ENCODE results near the gene SLC19A2.

DNA sequence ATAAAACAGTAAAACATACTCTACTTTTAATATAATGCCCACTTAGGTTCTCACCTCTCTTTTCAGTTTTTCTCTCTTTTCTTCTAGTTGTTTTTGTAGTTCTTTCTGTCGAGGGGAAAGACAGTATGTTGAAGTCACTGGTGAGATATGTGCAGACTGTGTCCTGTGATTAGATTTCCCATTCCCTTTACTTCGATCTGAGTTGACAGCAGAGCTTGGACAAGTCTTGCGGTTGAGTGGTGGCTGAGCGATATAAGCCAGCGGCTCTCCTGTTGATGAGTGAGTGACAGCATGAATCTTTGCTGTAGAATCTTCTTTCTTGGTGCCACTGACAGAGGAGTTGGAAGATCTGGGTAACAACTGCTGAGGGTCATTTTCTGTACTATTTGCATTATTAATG lies 64.4 kb downstream of the SLC19A2 start:
- TF ChIP-seq GATA3 (IDR thresholded peaks at IDR 0.05; ENCODE audit: low read depth, low read length) (no peak), GATA2 (IDR thresholded peaks at IDR 0.05; ENCODE audit: low read depth, low read length) (no peak)

All from SH-SY5Y (cell line).